GM21786 (cell line): ENCODE results near the gene SERF1A.
A peak's percentile ranks its signal among the peaks of the same experiment; 100 is the strongest.
"Not testable (repeated sequence)": the region's sequence is repeated elsewhere in the genome, so short reads cannot be mapped to it uniquely, and the experiment has no call there.

Source experiments
- ATAC-seq: cut with Tn5 transposase; IDR thresholded peaks from one replicate; pipeline ENCODE4 v1.9.1; 2021; ENCODE audit not compliant: unreplicated experiment

Gene SERF1A

DNA sequence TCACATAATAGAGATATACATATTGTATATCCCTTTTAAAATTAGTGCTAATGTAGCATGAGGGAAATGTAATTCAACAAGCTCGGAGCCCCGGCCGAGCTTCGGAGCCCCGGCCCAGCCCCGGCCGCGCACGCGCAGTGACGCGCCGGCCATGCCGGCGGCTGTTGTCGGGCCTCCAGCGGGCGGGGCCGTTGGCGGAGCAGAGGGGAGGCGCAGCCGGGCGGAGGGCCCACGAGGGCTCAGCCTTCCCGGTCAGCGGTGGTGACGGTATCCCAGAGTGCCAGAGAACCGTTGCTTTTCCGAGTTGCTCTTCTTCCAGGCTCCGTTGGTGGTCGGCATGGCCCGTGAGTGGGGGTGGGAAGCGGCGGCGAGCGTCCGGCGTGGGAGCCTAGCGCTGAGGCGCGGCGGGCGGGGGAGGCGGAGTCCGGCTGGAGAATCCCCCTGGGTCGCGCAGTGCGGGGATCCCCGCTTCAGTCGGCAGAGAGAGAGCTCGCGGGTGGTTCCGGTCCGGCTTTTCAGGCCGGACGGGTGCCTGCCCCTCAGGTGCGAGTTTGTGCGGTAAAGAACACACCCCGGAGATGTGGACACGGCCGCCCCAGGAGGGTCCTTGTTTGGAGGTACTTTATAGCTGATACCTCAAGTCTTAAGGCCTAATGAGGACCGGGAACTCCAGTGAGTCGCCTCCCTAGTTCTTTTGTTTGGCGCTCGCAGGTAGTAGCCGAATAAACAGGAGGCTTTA lies at the start of gene SERF1A:
Gene SERF1A (plus strand): TSS at position 137 of the 739 bp plus-strand sequence. CDS start 201 bp downstream, at position 338.
- ATAC-seq = peak; percentile 87

DNA sequence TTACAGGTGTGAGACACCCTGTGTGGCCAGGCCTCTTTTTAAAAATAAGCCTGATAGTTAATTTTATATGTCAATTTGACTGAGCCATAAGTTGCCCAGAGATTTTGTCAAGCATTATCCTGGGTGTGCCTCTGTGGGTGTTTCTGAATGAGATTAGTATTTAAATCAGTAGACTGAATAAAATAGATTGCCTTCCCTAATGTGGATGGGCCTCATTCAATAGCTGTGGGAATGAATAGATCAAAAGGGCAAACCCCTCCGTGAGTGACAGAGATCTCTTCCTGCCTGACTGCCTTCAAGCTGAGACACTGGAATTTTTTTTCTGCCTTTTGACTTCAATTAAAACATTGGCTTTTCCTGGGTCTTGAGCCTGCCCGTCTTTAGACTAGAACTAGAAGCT lies 33.7 kb upstream of the SERF1A start:
- not testable (repeated sequence) for ATAC-seq

DNA sequence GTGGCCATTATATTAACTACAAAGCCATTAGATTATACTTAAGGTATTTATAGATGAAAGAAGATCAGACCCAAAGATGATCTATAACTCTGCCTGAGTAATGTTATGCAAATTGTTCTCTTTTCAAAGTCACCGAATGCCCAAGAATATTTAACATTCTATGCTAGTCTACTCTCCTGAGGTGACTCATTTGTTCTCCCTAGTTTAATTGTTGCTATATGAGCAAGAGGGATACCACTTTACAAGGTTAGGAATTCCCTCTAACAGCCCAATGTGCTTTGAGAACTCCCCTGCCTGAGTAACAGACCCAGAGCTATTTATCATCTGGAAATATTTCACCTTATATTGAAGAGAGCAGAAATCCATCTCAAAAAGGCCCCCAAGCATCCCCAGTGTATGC lies 29.8 kb upstream of the SERF1A start:
- ATAC-seq = not testable (repeated sequence)

DNA sequence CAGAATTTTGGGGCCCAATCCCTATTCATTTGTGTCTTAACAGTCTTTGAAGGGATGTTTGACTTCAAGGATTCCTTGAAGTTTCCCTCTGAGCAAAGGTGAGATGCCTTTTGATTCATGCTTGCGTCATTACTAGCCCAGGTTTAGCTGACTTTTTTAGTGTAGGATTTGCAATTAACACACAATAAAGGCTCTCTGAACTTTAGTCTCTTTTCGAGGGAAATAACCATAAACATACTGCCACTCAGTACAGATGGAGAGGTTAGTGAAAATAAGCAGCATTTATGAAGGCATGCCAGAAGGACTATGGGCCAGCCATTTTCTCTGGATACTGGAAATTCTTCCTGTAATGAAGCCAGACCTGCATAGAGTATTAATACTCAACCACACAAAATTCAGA lies 4.4 kb upstream of the SERF1A start:
- not testable (repeated sequence) for ATAC-seq

DNA sequence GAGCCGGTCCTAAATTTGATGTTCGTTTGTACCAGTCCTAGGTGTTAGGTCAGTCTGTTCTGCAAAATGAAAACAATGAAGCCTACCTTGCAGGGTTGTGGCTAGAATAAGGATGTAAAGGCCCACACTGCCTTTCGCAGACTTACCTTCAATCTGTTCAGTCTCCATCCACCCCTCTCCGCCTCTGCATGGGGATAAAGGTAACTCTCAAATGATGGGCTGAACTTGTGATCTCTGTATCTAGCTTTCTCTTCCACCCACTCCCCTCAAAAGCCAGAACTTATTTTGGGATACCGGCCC lies 753 bp downstream of the SERF1A start:
- ATAC-seq = peak; percentile 20

DNA sequence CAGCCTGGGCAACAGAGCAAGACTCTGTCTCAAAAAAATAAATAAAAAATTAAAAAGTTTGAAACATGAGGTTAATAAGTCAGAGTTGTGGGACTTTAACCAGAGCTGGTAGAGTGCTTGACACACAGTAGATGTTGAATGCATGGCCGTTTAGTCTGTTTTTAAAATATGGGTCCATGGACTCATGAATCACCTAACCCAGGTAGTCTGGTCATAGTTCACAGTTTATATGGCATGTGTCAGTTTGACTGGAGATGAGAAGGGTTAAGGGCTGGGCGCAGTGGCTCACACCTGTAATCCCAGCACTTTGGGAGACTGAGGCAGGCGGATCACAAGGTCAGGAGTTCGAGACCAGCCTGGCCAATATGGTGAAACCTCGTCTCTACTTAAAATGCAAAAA lies 6.2 kb downstream of the SERF1A start:
- not testable (repeated sequence) for ATAC-seq

DNA sequence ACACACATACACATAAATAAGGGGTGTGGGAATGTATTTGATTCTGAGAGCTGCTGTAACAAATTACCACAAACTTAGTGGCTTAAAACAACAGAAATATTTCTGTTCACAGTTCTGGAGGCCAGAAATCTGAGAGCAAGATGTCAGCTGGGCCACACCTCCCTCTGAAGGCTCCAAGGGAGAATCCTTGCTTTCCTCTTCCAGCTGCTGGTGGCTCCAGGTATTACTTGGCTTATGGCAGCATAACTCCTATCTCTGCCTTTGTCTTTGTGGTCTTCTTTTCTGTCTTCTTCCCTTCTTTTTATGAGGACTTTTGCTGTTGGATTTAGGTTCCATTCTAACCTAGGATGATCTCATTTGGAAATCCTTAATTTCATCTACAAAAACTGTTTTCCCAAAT lies 16.4 kb downstream of the SERF1A start:
- not testable (repeated sequence) for ATAC-seq

DNA sequence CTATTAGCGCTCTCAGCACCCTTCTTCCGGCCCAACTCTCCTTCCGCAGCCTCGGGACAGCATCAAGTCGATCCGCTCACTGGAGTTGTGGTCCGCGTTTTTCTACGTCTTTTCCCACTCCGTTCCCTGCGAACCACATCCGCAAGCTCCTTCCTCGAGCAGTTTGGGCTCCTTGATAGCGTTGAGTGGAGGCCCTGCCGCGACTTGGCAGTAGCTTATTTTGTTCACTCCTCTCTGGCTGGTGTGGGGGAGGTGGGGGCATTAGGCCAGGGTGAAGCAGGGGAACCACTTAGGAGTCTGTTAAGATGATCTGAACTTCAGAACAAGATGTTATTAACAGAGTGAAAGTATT lies 24.7 kb downstream of the SERF1A start:
- peak; percentile 20 for ATAC-seq

DNA sequence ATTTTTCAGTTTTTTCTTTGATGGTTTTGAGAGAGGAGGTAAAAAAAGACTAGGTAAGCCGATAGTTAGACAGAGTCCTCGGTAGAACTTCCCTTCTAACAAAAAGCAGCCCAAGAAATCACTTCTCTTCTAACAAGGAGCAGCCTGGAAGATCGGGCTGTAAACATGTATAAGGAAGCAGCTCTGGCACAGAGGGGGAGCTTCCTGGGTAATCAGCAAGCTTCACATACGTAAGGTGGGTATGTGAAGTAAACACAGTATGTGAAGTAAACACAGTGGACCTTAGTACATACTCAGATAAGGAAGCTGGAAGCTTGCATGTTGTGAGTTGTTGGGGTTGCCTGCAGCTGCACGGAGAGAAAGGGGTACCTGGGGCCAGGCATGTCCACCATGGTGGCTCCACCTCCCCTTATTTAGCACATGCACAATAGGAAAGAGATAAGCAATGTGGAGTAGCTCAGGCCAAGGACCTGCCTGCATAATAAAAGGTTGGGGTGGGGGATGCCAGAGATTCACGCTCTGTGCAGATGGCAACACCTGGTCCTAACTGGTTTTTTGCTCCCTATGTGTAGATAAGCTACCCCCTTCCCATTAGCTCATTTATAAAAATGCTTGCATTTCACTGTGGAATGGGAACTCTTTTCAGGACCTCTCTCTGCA lies 31.4 kb downstream of the SERF1A start:
- ATAC-seq = not testable (repeated sequence)

DNA sequence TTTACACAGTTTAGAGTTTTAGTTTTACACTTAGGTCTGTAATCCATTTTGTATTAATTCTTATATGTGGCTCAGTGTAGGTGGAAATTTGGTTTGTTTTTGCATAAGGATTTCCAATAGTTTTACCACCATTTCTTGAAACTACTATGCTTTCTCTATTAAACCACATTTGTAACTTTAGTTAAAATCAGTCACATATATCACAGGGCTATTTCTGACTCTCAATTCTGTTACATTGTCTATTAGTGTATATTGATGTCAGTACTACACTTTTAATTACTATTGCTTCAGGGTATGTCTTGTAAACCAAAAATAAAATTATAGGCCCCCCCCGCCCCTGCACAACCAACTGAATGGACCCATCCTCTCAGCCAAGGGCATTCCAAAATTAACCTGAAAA lies 32.1 kb downstream of the SERF1A start:
- not testable (repeated sequence) for ATAC-seq

DNA sequence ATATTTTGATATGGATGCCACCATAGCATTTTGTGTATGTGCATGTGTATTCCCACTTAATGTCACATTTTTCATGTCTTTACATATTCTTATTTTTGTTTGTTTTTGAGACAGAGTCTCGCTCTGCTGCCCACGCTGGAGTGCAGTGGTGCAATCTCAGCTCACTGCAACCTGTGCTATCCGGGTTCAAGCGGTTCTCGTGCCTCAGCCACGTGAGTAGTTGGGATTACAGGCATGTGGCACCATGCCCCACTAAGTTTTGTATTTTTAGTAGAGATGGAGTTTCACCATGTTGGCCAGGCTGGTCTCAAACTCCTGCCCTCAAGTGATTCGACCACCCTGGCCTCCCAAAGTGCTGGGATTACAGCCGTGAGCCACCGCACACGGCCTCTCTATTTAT lies 52.6 kb downstream of the SERF1A start:
- ATAC-seq = not testable (repeated sequence)
